Heart left ventricle (tissue), 13 donors: ENCODE measurements around the gene MIB2.

Source experiments
- POLR2A ChIP-seq, 2 donors: fragments of 450-650 bp; IDR thresholded peaks; one replicate each; pipeline ENCODE4 v1.6.1; 2017; ENCODE audit warnings: antibody characterized with exemption in 2 of 2, mild to moderate bottlenecking in 2 of 2, moderate library complexity in 2 of 2
- TF ChIP-seq, protein P1 (sequence below), 12 donors: fragments of 200-600 bp; sonication (generic) in 4 of 12; IDR thresholded peaks; one replicate each; pipeline versions ENCODE4 v1.5.0 to v1.8.0; 2018 to 2022; ENCODE audit warnings: antibody characterized with exemption in 12 of 12, mild to moderate bottlenecking in 5 of 12
- donor health status: ischemic (EF 13 %, LVEDD 7.1; RV severe dilation, severe dysfunction).
- donor health status: DM: no; HTN: yes; CAD: no.
- donor health status: DM: no; HTN: no; CAD: no.
- donor health status: ischemic (EF 25% LVEDD 6.9; RV normal size, moderate dysfunction).
- donor health status: ischemic (EF 25% LVEDD 5.7; RV mildly dilated, moderate dysfunction).
- donor health status: ischemic (EF 35%, LVEDD 5.7; RV mildly dilated, moderate dysfunction).
- donor health status: nonischemic (EF 11% LVEDD 7.7; RV severe dilation, severe dysfunction).
- donor health status: DM: yes; HTN: yes; CAD: no.
- donor health status: PGD.
- donor health status: ischemic (EF 29% LVEDD 5.4; RV normal size, mild dysfunction).
- donor health status: nonischemic (EF 23%, LVEDD 6.1; RV moderate dilation, normal function).

DNA sequence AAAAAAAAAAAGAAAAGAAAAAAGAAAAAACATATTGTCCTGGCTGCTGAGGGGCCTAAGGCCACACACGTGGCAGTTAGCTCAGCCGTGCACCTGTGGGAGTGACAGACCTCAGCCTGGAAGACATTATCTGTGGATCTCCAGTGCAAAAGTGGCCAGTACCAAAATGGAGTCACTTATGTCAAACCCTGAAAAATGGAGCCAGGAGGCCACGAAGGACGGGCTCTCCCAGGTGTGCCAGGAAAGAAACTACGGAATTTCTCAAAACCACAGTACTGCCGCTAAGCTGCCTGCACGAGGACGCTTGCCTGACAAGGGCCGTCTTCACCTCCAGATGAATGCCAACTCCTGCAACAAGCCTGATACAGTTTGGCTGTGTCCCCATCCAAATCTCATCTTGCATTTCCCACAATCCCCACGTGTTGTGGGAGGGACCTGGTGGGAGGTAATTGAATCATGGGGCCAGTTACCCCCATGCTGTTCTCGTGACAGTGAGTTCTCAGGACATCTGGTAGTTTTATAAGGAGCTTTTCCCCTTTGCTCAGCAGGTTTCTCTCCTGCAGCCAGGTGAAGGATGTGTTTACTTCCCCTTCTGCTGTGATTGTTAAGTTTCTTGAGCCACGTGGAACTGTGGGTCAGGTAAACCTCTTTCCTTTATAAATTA, 5.3 kb upstream of the MIB2 start:
- TF ChIP-seq, protein P1, sequence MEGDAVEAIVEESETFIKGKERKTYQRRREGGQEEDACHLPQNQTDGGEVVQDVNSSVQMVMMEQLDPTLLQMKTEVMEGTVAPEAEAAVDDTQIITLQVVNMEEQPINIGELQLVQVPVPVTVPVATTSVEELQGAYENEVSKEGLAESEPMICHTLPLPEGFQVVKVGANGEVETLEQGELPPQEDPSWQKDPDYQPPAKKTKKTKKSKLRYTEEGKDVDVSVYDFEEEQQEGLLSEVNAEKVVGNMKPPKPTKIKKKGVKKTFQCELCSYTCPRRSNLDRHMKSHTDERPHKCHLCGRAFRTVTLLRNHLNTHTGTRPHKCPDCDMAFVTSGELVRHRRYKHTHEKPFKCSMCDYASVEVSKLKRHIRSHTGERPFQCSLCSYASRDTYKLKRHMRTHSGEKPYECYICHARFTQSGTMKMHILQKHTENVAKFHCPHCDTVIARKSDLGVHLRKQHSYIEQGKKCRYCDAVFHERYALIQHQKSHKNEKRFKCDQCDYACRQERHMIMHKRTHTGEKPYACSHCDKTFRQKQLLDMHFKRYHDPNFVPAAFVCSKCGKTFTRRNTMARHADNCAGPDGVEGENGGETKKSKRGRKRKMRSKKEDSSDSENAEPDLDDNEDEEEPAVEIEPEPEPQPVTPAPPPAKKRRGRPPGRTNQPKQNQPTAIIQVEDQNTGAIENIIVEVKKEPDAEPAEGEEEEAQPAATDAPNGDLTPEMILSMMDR (IDR thresholded peaks at IDR 0.05), result no peak
- no peak for TF ChIP-seq POLR2A (IDR thresholded peaks at IDR 0.05)
